Activated CD8-positive, alpha-beta T cell treated with anti-CD3 and anti-CD28 coated beads for 36 hours (primary cell): ENCODE data around the gene HAUS8. TPM values are rescaled to one million over a fixed set of nuclear protein-coding genes. Genes with fewer than 3 reads are reported as not detected.
A peak's percentile ranks its signal among the peaks of the same experiment; 100 is the strongest.

Experiments used
- ATAC-seq: fragments of 200-7000 bp; cut with Tn5 transposase; one replicate; pipeline ENCODE4 v1.10.0; 2021; ENCODE audit warnings: mild to moderate bottlenecking, moderate library complexity
- CTCF ChIA-PET: fragments of 350-600 bp; sonication (Branson Sonifier 250); formaldehyde crosslinking; loops from one replicate; lab custom pipeline; 2021; ENCODE audit warnings: antibody characterized with exemption; lab: Charles Lee
- POLR2A ChIA-PET: fragments of 350-600 bp; sonication (Branson Sonifier 250); formaldehyde crosslinking; loops from one replicate; lab custom pipeline; 2021; ENCODE audit warnings: antibody characterized with exemption; lab: Charles Lee
- DNase-seq: peaks from one replicate; pipeline ENCODE4 v3.0.0-alpha.2; 2020
- H3K27ac Mint-ChIP-seq: one replicate; pipeline ENCODE4 v1.8.0; 2021; ENCODE audit warnings: mild to moderate bottlenecking, mixed read lengths
- H3K27me3 Mint-ChIP-seq: one replicate; pipeline ENCODE4 v1.8.0; 2021; ENCODE audit warnings: mixed read lengths
- H3K36me3 Mint-ChIP-seq: one replicate; pipeline ENCODE4 v1.8.0; 2021; ENCODE audit warnings: low read depth, mixed read lengths
- H3K4me1 Mint-ChIP-seq: one replicate; pipeline ENCODE4 v1.8.0; 2021; ENCODE audit warnings: low read depth, mixed read lengths
- H3K4me3 Mint-ChIP-seq: one replicate; pipeline ENCODE4 v1.8.0; 2021; ENCODE audit warnings: mild to moderate bottlenecking, moderate library complexity, mixed read lengths
- H3K9me3 Mint-ChIP-seq: one replicate; pipeline ENCODE4 v1.8.0; 2021; ENCODE audit warnings: mixed read lengths
- CTCF ChIP-seq: fragments of 200-600 bp; IDR thresholded peaks from one replicate; pipeline ENCODE4 v1.8.0; 2022; ENCODE audit warnings: antibody characterized with exemption, mild to moderate bottlenecking
- intact Hi-C: fragments of 100-400 bp; cut with micrococcal nuclease; formaldehyde crosslinking; loops from one replicate; pipeline ENCODE4 v1.10.0; 2022
- total RNA-seq, 2 experiments: library from RNA; stranded (reverse); gene quantifications; one replicate each; pipeline ENCODE4 v1.2.3, GENCODE V29; 2021

The HAUS8 gene
- total RNA-seq, 2 experiments from 2014 or later = 40.7 to 41.9 TPM

GRCh38 chr19:17112271-17112670, 37.0 kb upstream of the HAUS8 start:
- DNase-seq = no peak
- CTCF ChIA-PET = no interaction called here
- H3K4me1 Mint-ChIP-seq = peaks cover 48% of the 10 kb centered on the region

DNA sequence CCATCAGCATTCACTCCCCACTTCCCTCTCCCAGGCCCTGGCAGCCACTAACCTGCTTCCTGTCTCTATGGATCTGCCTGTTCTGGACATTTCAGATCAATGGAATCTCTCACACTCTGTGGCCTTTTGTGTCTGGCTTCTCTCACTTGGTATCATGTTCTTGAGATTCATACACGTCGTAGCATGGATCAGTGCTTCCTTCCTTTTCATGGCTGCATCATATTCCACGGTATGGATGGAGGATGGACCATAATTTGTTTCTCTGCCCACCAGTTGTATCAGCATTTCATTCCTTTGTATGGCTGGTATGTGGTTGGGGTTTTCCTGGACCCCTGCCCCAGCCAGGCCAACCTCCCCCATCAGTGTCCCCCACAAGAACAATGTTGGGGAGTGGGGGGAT, 36.5 kb upstream of the HAUS8 start:
- Mint-ChIP-seq H3K27me3 (no peaks in the 10 kb centered on the region), H3K9me3 (no peaks in the 10 kb centered on the region), H3K36me3 (peaks cover 33% of the 10 kb centered on the region), H3K4me1 (peaks cover 48% of the 10 kb centered on the region), H3K27ac (peak overlapping the region; percentile 64), H3K4me3 (no peak overlapping the region)
- TF ChIP-seq CTCF = no peak
- POLR2A ChIA-PET = no interaction called here
- ATAC-seq (no peak), DNase-seq (no peak)
- CTCF ChIA-PET = no interaction called here
- intact Hi-C loops = no loop called here

More at GRCh38 chr19:17112271-17112670, 37.0 kb upstream of the HAUS8 start:
- peaks cover 33% of the 10 kb centered on the region for H3K36me3 Mint-ChIP-seq
- no peaks in the 10 kb centered on the region for H3K27me3 Mint-ChIP-seq
- H3K27ac Mint-ChIP-seq = no peak overlapping the region
- H3K4me3 Mint-ChIP-seq = no peak overlapping the region
- intact Hi-C loops = no loop called here
- no peaks in the 10 kb centered on the region for H3K9me3 Mint-ChIP-seq
- no peak for ATAC-seq
- TF ChIP-seq CTCF = no peak
- POLR2A ChIA-PET = no interaction called here

DNA sequence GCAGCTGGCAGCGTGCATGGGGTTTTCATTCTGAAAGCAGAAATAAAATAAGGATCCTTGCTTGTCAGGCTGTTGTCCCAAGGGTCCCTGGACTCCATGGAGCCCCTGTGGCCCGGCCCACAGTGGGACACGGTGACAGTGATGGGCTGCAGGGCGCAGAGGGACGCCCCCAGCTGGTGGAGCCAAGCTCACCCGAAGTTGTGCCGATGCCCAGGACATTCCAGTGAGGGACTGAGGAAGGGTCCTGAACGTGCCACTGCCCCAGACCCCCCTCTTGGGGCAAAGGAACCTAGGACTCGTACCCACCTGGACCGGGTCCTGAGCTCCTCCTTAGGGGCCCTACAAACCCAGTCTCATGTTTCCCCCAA, 35.3 kb upstream of the HAUS8 start:
- Mint-ChIP-seq H3K4me1 (peaks cover 46% of the 10 kb centered on the region), H3K27ac (peak overlapping the region; percentile 30), H3K27me3 (no peaks in the 10 kb centered on the region), H3K4me3 (no peak overlapping the region), H3K9me3 (no peaks in the 10 kb centered on the region), H3K36me3 (peaks cover 31% of the 10 kb centered on the region)
- DNase-seq (no peak), ATAC-seq (no peak)
- ChIA-PET CTCF (interaction anchor here (1.0 kb wide), 1 partner anchor 42 kb away, joined by 3 read pairs; no protein-coding TSS in a partner anchor), POLR2A (interaction anchor here (0.7 to 1.8 kb wide), 2 partner anchors 13 to 14 kb away, joined by 3 to 4 read pairs; no protein-coding TSS in a partner anchor)
- intact Hi-C loops = no loop called here
- TF ChIP-seq CTCF = no peak

DNA sequence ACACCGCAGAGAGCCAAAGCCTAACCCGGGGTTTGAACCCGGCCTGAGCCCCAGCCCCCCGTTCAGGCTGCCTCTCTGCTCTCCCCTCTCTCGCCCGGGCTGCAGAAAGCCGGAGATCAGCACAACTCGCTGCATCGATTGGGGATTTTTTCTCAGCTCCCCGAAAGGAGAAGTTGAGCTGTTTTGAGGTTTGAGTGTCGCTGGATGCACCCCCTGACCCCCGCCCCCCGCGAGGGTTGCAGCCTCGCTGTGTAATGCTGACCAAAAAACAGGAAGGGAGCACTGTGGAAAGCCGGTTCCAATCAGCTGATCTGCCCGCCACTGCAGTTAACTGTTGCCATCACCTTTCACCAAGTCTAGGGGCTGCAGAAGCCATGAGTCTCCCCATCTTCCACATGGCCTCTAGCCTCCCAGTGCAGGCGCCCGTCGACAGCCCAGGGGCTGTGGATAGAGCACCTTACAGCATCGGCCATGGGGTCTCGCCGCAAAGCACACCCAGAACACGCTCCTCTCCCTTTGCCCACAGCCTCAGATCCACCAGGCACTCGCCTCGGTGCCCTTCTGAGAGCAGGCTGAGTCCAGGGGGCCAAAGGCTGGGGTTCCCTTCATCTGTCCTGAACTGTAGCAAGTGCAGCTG, 34.8 kb upstream of the HAUS8 start:
- ChIA-PET POLR2A (interaction anchor here (1.8 to 2.0 kb wide), 2 partner anchors 13 to 16 kb away, joined by 4 to 7 read pairs; no protein-coding TSS in a partner anchor), CTCF (interaction anchor here (1.0 kb wide), 1 partner anchor 42 kb away, joined by 3 read pairs; no protein-coding TSS in a partner anchor)
- no peaks in the 10 kb centered on the region for H3K27me3 Mint-ChIP-seq
- H3K27ac Mint-ChIP-seq = peak overlapping the region; percentile 22
- peak; percentile 58 for DNase-seq
- H3K4me3 Mint-ChIP-seq = no peak overlapping the region
- intact Hi-C loops = no loop called here
- TF ChIP-seq CTCF = no peak
- H3K4me1 Mint-ChIP-seq = peaks cover 46% of the 10 kb centered on the region
- no peaks in the 10 kb centered on the region for H3K9me3 Mint-ChIP-seq
- peaks cover 31% of the 10 kb centered on the region for H3K36me3 Mint-ChIP-seq
- ATAC-seq = peak; percentile 56

DNA sequence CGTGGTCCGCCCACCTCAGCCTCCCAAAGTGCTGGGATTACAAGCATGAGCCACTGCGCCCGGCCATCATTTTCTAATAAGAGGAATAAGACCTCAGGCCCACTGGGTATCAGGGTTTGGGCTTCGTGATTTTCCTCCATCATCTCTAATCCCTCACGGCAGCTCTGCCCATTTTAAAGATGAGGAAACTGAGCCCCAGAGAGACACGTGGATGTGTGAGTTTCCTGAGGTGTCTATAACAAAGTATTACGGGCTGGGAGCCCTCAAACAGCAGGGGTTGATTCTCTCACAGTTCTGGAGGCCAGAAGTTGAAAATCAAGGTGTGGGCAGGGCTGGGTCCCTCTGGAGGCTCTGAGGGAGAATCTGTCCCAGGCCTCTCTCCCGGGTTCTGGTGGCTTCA, 34.0 kb upstream of the HAUS8 start:
- DNase-seq (no peak), ATAC-seq (no peak)
- ChIA-PET POLR2A (interaction anchor here (2.0 kb wide), 1 partner anchor 16 kb away, joined by 7 read pairs; no protein-coding TSS in a partner anchor), CTCF (no interaction called here)
- Mint-ChIP-seq H3K4me3 (no peak overlapping the region), H3K27ac (peak overlapping the region; percentile 22), H3K36me3 (peaks cover 31% of the 10 kb centered on the region), H3K4me1 (peaks cover 45% of the 10 kb centered on the region), H3K27me3 (no peaks in the 10 kb centered on the region), H3K9me3 (no peaks in the 10 kb centered on the region)
- intact Hi-C loops = no loop called here
- TF ChIP-seq CTCF = no peak
